H1 (cell line): Measurements from ENCODE around the gene PTPN7. TPM values are rescaled to one million over a fixed set of nuclear protein-coding genes. Genes with fewer than 3 reads are reported as not detected.

Experiments used
- CTCF ChIA-PET: fragments of 300-600 bp; sonication (Branson Sonifier 250); formaldehyde crosslinking; loops from one replicate; lab custom pipeline; 2021; ENCODE audit not compliant: partially characterized antibody; lab: Charles Lee
- POLR2A ChIA-PET: fragments of 300-600 bp; sonication (Branson Sonifier 250); formaldehyde crosslinking; loops from one replicate; lab custom pipeline; 2021; ENCODE audit warnings: inconsistent platforms; ENCODE audit not compliant: partially characterized antibody; lab: Charles Lee
- DNase-seq, 2 experiments: peaks; one replicate each; pipeline versions ENCODE4 v3.0.0 to v3.0.0-alpha.2; 2010 to 2022; ENCODE audit warnings: low spot score in 2 of 2, low read depth in 1 of 2, mixed read lengths in 1 of 2
- FAIRE-seq: peaks from 2 replicates; lab custom pipeline; 2011; peaks lifted over from hg19 to GRCh38; lab: Jason Lieb, UNC
- H2AFZ ChIP-seq: 2 replicates; pipeline ENCODE4 v1.8.1; 2012; ENCODE audit warnings: low read length, inconsistent platforms
- H2AK5ac ChIP-seq: 2 replicates; pipeline ENCODE4 v1.6.1; 2013; ENCODE audit warnings: low read depth, low read length
- H2BK120ac ChIP-seq: replicated peaks from 2 replicates; pipeline ENCODE3; 2013; ENCODE audit warnings: low read depth, low read length, inconsistent platforms
- H2BK12ac ChIP-seq: 2 replicates; pipeline ENCODE4 v1.6.1; 2013; ENCODE audit warnings: low read depth, low read length
- H2BK15ac ChIP-seq: 2 replicates; pipeline ENCODE4 v1.6.1; 2013; ENCODE audit warnings: low read length
- H2BK20ac ChIP-seq: 2 replicates; pipeline ENCODE4 v1.6.1; 2013; ENCODE audit warnings: low read length
- H2BK5ac ChIP-seq: 2 replicates; pipeline ENCODE4 v1.6.1; 2013; ENCODE audit warnings: low read depth, low read length
- H3K14ac ChIP-seq: 2 replicates; pipeline ENCODE4 v1.6.1; 2013; ENCODE audit warnings: inconsistent platforms; ENCODE audit not compliant: insufficient read length
- H3K18ac ChIP-seq: 2 replicates; pipeline ENCODE4 v1.6.1; 2013; ENCODE audit warnings: low read length; ENCODE audit errors: extremely low read depth
- H3K23ac ChIP-seq: 2 replicates; pipeline ENCODE4 v1.6.1; 2013; ENCODE audit warnings: inconsistent platforms; ENCODE audit not compliant: insufficient read length
- H3K23me2 ChIP-seq: 2 replicates; pipeline ENCODE4 v1.6.1; 2013; ENCODE audit warnings: low read depth, low read length
- H3K27ac ChIP-seq: 2 replicates; pipeline ENCODE4 v1.6.1; 2011; ENCODE audit warnings: low read depth, low read length, inconsistent platforms
- H3K27me3 ChIP-seq, 4 experiments: replicated peaks in 1 of 4; 1 replicate in 1 of 4; 2 replicates in 3 of 4; pipeline versions ENCODE4 v1.6.1 to v1.8.1; 2011 to 2013; ENCODE audit warnings: low read length in 3 of 4, mild to moderate bottlenecking in 3 of 4, inconsistent platforms in 2 of 4, mixed read lengths in 2 of 4, moderate library complexity in 1 of 4; ENCODE audit not compliant: control insufficient read depth in 3 of 4, insufficient read depth in 3 of 4; ENCODE audit errors: extremely low read depth in 1 of 4
- H3K36me3 ChIP-seq, 4 experiments: 2 replicates each; pipeline versions ENCODE4 v1.6.1 to v1.8.1; 2011 to 2013; ENCODE audit warnings: mild to moderate bottlenecking in 4 of 4, low read length in 3 of 4, moderate library complexity in 2 of 4, control low read depth in 1 of 4, inconsistent platforms in 1 of 4; ENCODE audit not compliant: insufficient read depth in 4 of 4, control insufficient read depth in 2 of 4
- H3K4ac ChIP-seq: replicated peaks from 2 replicates; pipeline ENCODE3; 2013; ENCODE audit warnings: low read length, low read depth, mixed read lengths, inconsistent platforms; ENCODE audit not compliant: insufficient read length
- H3K4me1 ChIP-seq, 4 experiments: replicated peaks in 1 of 4; 1 replicate in 1 of 4; 2 replicates in 3 of 4; pipeline versions ENCODE4 v1.6.1 to v1.8.1; 2011 to 2013; ENCODE audit warnings: low read length in 3 of 4, inconsistent platforms in 2 of 4, mixed read lengths in 1 of 4; ENCODE audit not compliant: insufficient read depth in 4 of 4, control insufficient read depth in 3 of 4
- H3K4me2 ChIP-seq, 2 experiments: 2 replicates each; pipeline versions ENCODE4 v1.6.1 to v1.8.1; 2011 to 2013; ENCODE audit warnings: low read depth in 2 of 2, low read length in 2 of 2, control low read depth in 1 of 2, inconsistent platforms in 1 of 2, mild to moderate bottlenecking in 1 of 2; ENCODE audit not compliant: insufficient read depth in 1 of 2
- H3K4me3 ChIP-seq, 4 experiments: fragments of 200-600, 300-600 bp in 1 of 4; sonication (generic), shearing (Covaris generic), sonication (Bioruptor Twin) in 1 of 4; 2 replicates each; pipeline versions ENCODE4 v1.5.1 to v1.8.1; 2011 to 2016; ENCODE audit warnings: low read length in 4 of 4, low read depth in 3 of 4, control low read depth in 2 of 4, inconsistent platforms in 2 of 4, mild to moderate bottlenecking in 2 of 4, mixed read lengths in 1 of 4, moderate library complexity in 1 of 4; ENCODE audit not compliant: insufficient read depth in 2 of 4; ENCODE audit errors: extremely low read depth in 1 of 4
- H3K56ac ChIP-seq: replicated peaks from 2 replicates; pipeline ENCODE3; 2013; ENCODE audit warnings: low read depth, mild to moderate bottlenecking, mixed read lengths, low read length, inconsistent platforms; ENCODE audit not compliant: insufficient read length
- H3K79me1 ChIP-seq: 2 replicates; pipeline ENCODE4 v1.6.1; 2013; ENCODE audit warnings: low read depth, low read length, control low read depth
- H3K79me2 ChIP-seq, 2 experiments: 2 replicates each; pipeline versions ENCODE4 v1.6.1 to v1.8.1; 2012 to 2013; ENCODE audit warnings: low read length in 2 of 2, mild to moderate bottlenecking in 2 of 2, inconsistent platforms in 1 of 2; ENCODE audit not compliant: insufficient read depth in 2 of 2, control insufficient read depth in 1 of 2
- H3K9ac ChIP-seq, 4 experiments: replicated peaks in 1 of 4; 1 replicate in 1 of 4; 2 replicates in 3 of 4; pipeline versions ENCODE4 v1.6.1 to v1.8.1; 2011 to 2013; ENCODE audit warnings: low read depth in 3 of 4, low read length in 3 of 4, control low read depth in 2 of 4, mild to moderate bottlenecking in 2 of 4, moderate library complexity in 2 of 4, inconsistent platforms in 1 of 4; ENCODE audit errors: extremely low read depth in 1 of 4
- H3K9me3 ChIP-seq, 2 experiments: 2 replicates each; pipeline versions ENCODE4 v1.6.1 to v1.8.1; 2012 to 2013; ENCODE audit warnings: mild to moderate bottlenecking in 2 of 2, moderate library complexity in 2 of 2, control low read depth in 1 of 2, inconsistent platforms in 1 of 2, low read depth in 1 of 2, low read length in 1 of 2, mixed read lengths in 1 of 2; ENCODE audit not compliant: insufficient read depth in 2 of 2
- H4K20me1 ChIP-seq, 2 experiments: replicated peaks in 1 of 2; 2 replicates each; pipeline versions ENCODE3 to v1.8.1; 2011 to 2013; ENCODE audit warnings: inconsistent platforms in 2 of 2, low read length in 2 of 2, mild to moderate bottlenecking in 1 of 2; ENCODE audit not compliant: insufficient read depth in 2 of 2, control insufficient read depth in 1 of 2
- H4K5ac ChIP-seq: 2 replicates; pipeline ENCODE4 v1.6.1; 2013; ENCODE audit warnings: low read length, low read depth, mixed read lengths, inconsistent platforms; ENCODE audit not compliant: insufficient read length
- H4K8ac ChIP-seq: 2 replicates; pipeline ENCODE4 v1.8.0; 2013; ENCODE audit warnings: mild to moderate bottlenecking, moderate library complexity, low read length, inconsistent platforms; ENCODE audit not compliant: insufficient read depth; ENCODE audit errors: extremely low read depth
- H4K91ac ChIP-seq: replicated peaks from 2 replicates; pipeline ENCODE3; 2013; ENCODE audit warnings: low read length, mixed read lengths, inconsistent platforms; ENCODE audit not compliant: insufficient read length
- EGR1 ChIP-seq: IDR thresholded peaks from 2 replicates; pipeline ENCODE4 v1.6.1; 2011; ENCODE audit warnings: low read depth, low read length, borderline replicate concordance
- WGBS, 2 experiments: shearing (Covaris generic) in 1 of 2; methylation state at CpG; one replicate each; pipeline versions ENCODE4 v1.1.6 to v1.1.7; 2013 to 2015; ENCODE audit warnings: low lambda C conversion rate in 2 of 2, mixed read lengths in 2 of 2, inconsistent platforms in 1 of 2, low coverage in 1 of 2, missing lambda C conversion rate in 1 of 2; ENCODE audit not compliant: insufficient replicate concordance in 2 of 2, insufficient coverage in 1 of 2, insufficient read length in 1 of 2; ENCODE audit errors: extremely low coverage in 1 of 2, missing lambda C conversion rate in 1 of 2; 5-methylcytosine and 5-hydroxymethylcytosine counted together
- polyA plus RNA-seq, 7 experiments: library from polyadenylated mRNA; depleted of rRNA in 3 of 7; stranded (reverse) in 5 of 7; unstranded in 2 of 7; fragments of >200 nt in 5 of 7; fragments of 200-250 nt in 2 of 7; gene quantifications; 1 replicate in 5 of 7; 2 replicates in 1 of 7; 4 replicates in 1 of 7; pipeline versions ENCODE4 v1.2.1 to v1.2.3, GENCODE V29; 2011 to 2013; ENCODE audit warnings: missing spikeins in 2 of 7, mixed read lengths in 2 of 7
- total RNA-seq: library from RNA; stranded (reverse); fragmentation: NEBNext Ultra II Directional; extraction: Animal tissue kit (Norgen Biotek cat#: 25700); gene quantifications from 2 replicates; pipeline ENCODE4 v1.2.1, GENCODE V29; 2021

The PTPN7 gene
- total and polyA plus RNA-seq, 2 of the 8 experiments (the other 6 are each of a cell fraction or from before 2014, with no cell fraction given) = 0.20 TPM; not detected in 1

DNA sequence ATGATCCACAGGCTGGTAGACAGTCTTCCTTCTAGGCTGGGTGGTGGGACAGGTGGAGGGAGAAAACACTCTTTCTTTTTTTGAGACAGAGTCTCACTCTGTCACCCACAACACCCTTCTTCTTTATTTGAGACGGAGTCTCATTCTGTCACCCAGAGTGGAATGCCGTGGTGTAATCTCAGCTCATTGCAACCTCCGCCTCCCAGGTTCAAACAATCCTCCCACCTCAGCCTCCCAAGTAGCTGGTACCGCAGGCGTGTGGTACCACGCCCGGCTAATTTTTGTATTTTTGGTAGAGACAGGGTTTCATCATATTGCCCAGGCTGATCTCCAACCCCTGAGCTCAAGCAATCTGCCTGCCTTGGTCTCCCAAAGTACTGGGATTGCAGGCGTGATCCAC lies 34.8 kb downstream of the PTPN7 start:
- H2BK120ac ChIP-seq = no peak overlapping the region

More for the DNA sequence above, 34.8 kb downstream of the PTPN7 start:
- no peak overlapping the region for H4K91ac ChIP-seq
- H3K27me3 ChIP-seq = no peaks in the 10 kb centered on the region
- H3K18ac ChIP-seq = no peak overlapping the region
- H3K4me2 ChIP-seq = no peak overlapping the region
- no peaks in the 10 kb centered on the region for H3K23me2 ChIP-seq
- POLR2A ChIA-PET = interaction anchor here (1.1 kb wide), 1 partner anchor 116 kb away, joined by 3 read pairs; the partner anchor contains the start of gene ELF3
- H3K27ac ChIP-seq = no peak overlapping the region
- no peak overlapping the region for H4K8ac ChIP-seq
- no peak overlapping the region for H3K4me3 ChIP-seq
- H3K9ac ChIP-seq = no peak overlapping the region
- no peak for TF ChIP-seq EGR1
- CTCF ChIA-PET = interaction anchor here (0.6 to 29.2 kb wide), 5 partner anchors 8 to 544 kb away, joined by 3 to 1014 read pairs (median 3); partner anchors contain the start of gene ELF3
- H3K14ac ChIP-seq = no peak overlapping the region
- no peaks in the 10 kb centered on the region for H3K79me2 ChIP-seq
- H3K4me1 ChIP-seq = peaks cover 0 to 7% (median 4%) of the 10 kb centered on the region in 4 experiments; a peak in 6 of 7 replicates
- no peaks in the 10 kb centered on the region for H3K36me3 ChIP-seq
- no peak overlapping the region for H2BK20ac ChIP-seq
- no peak overlapping the region for H3K4ac ChIP-seq
- H2BK15ac ChIP-seq = no peak overlapping the region
- no peak for FAIRE-seq
- H2BK5ac ChIP-seq = no peak overlapping the region
- no peak overlapping the region for H2AFZ ChIP-seq
- H4K5ac ChIP-seq = no peak overlapping the region
- no peak overlapping the region for H3K56ac ChIP-seq
- H4K20me1 ChIP-seq = no peaks in the 10 kb centered on the region
- DNase-seq = no peak
- H2AK5ac ChIP-seq = no peak overlapping the region
- WGBS, 2 experiments = 88% methylated on average over 8 of the region's 8 CpGs; no CpG with 5 or more reads in 1 of the 2 experiments
- H3K23ac ChIP-seq = no peak overlapping the region
- no peak overlapping the region for H2BK12ac ChIP-seq
- no peaks in the 10 kb centered on the region for H3K79me1 ChIP-seq
- H3K9me3 ChIP-seq = no peaks in the 10 kb centered on the region
